Limb (tissue), 2 donors: ENCODE results near the gene RASSF4.
A peak's percentile ranks its signal among the peaks of the same experiment; 100 is the strongest.

Experiments
- DNase-seq, 2 donors: peaks; one replicate each; pipeline ENCODE4 v3.0.0-alpha.2; 2016; ENCODE audit errors: extremely low spot score in 2 of 2

The RASSF4 gene

DNA sequence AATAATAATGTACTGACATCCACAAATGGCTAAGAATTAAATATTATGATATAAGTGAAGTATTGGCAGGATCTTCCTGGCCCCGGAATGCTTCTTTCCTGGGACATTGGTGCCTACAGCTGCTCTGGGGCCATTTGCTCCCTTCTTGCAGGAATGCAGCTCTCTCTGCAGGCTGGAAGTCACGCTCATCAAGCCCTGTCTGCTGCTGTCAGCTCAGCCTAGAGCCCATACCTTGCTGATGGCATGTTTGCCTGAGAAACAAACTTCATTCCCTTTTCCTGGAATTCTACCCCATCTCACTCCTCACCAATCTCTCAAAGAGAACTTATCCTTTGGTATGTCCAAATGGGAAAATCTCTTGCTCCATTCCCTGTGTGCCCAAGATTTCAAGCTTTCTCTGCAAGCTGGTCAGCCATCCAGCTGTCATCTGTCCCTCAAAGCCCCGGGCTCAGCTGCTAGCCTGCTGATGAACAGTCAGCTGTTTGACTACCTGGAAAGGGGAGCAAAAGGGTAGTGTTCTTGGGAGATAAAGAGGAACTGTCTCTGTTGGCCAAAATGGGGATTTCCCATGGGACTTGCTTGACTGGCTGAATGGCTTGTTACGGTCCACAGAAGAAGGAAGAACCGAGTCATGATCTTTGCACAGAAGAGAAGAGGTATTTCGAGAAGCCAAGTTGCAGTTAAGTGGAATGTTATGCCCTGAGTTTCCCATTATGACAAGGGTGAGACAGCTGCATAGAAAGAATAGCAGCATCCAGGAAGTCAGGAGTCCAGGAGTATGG, 12.0 kb upstream of the RASSF4 start:
- DNase-seq, result peak in 1 of 2 donors; percentile 45

DNA sequence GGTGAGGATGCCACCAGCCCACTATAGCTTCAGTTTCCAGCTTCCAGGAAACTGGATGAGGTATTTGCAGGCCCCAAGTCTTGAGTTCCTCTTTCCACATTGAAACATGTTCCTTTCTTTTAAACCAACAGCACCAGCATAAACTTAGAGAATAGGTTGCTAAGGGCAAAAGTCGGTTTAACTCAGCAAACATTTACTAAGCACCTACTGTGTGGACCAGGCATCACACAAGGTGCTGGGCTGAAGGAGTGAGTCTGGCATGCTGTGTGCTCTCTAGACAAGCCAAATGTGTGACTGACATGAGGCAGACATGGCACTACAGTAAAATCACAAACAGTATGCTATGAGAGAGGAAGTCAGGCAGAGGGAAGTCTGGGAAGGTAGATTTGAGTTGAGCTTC, 11.0 kb upstream of the RASSF4 start:
- no peak for DNase-seq

GRCh38 chr10:44949127-44949802, 10.3 kb upstream of the RASSF4 start:
- DNase-seq, result no peak

GRCh38 chr10:44949915-44950314, 9.7 kb upstream of the RASSF4 start:
- no peak for DNase-seq

- no peak for DNase-seq
Measured at GRCh38 chr10:44950326-44951225, 9.0 kb upstream of the RASSF4 start.

DNA sequence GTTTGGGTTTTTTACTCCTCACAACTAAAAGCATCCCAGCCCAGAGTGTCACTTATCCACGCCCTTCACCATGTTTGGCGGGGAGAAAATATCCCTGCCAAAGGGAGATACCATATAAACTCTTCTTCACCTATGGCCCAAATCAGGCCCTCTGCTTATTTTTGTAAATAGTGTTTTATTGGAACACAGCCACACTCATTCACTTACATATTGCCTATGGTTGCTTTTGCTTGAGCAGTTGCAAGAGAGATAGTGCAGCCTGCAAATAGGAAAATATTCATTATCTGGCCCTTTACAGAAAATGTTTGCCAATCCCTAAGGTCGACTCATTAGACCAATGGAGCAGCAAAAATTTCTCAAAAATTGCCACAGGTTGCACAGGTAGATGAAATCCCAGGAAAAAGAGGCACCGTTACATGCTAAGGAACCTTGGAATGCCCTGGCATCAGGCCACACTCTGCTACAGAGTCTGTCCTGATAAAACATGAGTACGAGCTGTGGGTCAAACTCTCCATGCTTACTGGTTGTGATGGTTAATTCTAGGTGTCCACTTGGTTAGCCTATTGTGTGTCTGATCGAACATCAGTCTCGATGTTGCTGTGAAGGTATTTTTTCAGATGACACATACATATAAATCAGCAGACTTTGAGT, 7.9 kb upstream of the RASSF4 start:
- no peak for DNase-seq

DNA sequence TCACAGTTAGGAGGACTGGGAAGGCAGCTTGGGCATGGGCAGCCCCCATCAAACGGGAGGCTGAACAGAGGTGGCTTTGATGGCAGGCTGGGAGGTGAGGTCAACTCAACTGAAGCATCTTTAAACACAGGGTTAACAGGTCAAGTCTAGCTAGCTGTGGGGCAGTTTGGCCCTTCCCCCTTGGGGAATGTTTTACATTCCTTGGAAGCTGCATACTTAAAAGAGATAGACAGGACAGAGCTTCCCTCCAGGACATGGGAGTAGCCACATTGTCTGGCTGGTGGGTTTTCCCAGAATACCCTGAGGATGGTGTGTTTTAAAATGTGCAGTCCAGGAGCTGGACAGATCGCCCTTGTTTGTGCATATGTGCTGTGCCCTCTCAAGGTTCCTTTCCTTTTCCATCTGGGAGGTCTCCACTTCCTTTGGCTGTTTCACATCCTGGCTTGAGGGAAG, 6.8 kb upstream of the RASSF4 start:
- DNase-seq, result no peak

- DNase-seq, result no peak
Measured at GRCh38 chr10:44954042-44954441, 5.6 kb upstream of the RASSF4 start.

GRCh38 chr10:44954962-44955361, 4.6 kb upstream of the RASSF4 start:
- no peak for DNase-seq

GRCh38 chr10:44955413-44956070, 4.1 kb upstream of the RASSF4 start:
- no peak for DNase-seq

- no peak for DNase-seq
Measured at GRCh38 chr10:44956226-44956625, 3.4 kb upstream of the RASSF4 start.

DNA sequence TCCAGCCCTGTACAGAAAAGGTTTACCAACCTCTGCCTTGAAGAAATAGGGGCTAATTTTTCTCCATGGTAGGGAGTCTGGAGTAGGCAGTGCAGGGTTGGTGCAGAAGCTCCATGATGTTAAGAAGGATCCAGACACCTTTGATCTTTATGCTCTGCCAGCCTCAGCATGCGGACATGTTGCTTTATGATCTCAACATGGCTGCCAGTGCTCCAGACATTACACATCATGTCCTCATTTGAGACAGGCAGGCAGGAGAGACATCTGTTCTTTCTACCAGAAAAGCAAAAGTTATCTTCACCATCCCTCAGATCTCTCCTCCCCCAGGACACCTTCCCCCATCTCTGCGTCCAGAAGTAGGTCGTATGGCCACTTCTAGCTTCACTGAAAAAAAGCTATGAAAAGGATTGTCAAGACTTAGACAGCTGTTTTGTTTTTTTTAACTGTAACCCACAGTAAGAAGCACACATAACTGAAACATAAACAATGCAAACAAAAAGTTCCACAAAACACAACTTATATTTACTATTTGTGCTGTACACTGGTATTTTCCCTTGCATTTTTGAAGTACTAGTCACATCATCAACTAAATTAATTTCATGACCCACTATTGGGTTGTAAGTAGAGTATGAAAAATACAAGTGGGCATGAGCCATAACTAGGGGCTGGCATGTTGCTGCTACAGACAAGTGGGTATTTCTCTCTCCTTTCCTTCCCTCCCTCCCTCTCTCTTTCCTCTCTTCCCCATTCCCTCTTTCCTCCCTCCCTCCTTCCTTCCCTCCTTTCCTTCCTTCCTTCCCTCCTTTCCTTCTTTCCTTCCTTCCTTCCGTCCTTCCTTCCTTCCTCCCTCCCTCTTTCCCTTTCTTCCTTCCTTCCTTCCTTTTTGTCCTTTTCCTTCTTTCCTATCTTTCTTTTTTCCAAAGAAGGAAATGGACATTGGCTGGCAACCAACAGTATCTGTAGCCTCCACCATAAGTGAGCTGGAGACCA, 2.6 kb upstream of the RASSF4 start:
- DNase-seq, result no peak

- no peak for DNase-seq
Measured at GRCh38 chr10:44958196-44958897, 1.3 kb upstream of the RASSF4 start.

DNA sequence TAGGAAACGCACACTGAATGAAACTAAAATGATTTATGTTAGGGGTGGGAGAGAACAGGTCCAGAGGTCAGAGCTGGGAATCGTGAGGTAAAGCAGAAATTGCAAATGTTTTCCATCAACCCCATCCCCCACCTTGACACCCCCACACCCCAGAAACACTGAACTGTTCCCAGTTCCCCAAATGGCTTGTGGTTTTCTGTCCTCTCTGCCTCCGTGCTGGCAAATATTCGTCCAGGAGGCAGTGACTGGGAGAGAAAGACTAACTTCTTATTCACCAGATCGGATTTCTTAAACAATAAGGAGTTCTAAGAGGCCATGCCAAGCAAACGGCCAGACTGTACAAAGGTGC, 730 bp upstream of the RASSF4 start:
- DNase-seq, result peak in 1 of 2 donors; percentile 40

- peak in 1 of 2 donors; percentile 38 for DNase-seq
Measured at GRCh38 chr10:44960088-44960460, 472 bp downstream of the RASSF4 start.

DNA sequence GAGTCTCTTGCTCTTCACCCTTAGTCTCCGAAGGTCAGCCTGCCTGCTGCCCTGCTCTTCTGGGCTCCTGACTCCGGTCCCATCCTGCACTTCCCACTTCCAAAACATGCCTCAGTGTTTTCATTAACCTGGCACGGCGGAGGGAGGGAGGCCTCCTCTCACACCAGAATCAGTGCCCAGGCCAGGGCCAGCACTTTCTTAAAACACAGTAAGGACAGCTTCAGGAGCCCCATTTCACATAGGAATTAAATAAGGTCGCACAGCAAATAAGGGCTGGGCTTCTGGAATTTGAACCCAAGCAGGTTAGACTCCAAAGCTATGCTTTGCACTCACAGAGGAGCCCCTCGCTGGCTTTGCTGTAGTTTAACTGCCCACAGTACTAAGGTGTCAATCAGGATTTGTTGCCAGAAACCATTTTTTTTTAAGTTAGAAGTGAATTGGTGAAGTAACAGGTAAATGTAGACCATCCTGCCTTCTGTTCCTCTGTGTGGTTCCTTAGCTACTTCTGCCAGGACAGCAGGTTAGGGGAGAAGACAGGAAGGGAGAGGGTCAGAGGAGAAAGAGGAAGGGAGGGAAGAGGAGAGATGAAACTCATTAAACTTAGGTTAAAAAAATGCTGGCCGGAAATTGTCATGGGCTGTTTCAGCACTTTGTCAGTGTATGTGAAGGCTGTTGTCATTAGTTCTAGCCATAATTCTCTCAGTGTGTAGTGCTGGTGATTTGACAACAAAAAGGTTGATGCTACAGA, 1.1 kb downstream of the RASSF4 start:
- no peak for DNase-seq

DNA sequence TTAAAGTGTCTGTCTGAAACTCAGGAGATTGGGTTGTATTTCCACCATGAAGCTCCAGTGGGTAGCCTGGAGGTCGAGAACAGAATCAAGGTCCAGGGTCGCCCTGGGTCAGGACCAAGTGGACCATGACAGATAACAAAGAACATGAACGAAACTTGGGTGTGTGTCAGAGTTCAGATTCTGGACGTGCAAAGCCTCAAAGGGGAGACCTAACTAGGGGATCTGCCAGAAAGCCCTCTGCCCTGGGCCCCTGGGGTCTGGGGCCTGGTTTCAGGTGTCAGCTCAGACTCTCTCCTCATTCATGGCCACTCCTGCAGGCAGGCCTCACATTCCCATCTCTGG, 1.6 kb downstream of the RASSF4 start:
- no peak for DNase-seq

- DNase-seq, result no peak
Measured at GRCh38 chr10:44961931-44962750, 2.5 kb downstream of the RASSF4 start.
